Chondrocyte (in vitro differentiated cells): Measurements from ENCODE around the gene SET. TPM values are rescaled to one million over a fixed set of nuclear protein-coding genes. Genes with fewer than 3 reads are reported as not detected.

Source experiments
- DNase-seq: peaks from one replicate; pipeline ENCODE4 v3.0.0; 2021; ENCODE audit warnings: mixed read lengths, low spot score
- H3K27ac Mint-ChIP-seq: one replicate; pipeline ENCODE4 v1.8.0; 2021; ENCODE audit warnings: mild to moderate bottlenecking, moderate library complexity, mixed read lengths; ENCODE audit not compliant: unreplicated experiment
- H3K27me3 Mint-ChIP-seq: 2 replicates; pipeline ENCODE4 v1.8.0; 2021; ENCODE audit warnings: low read depth, mixed read lengths
- H3K36me3 Mint-ChIP-seq: 2 replicates; pipeline ENCODE4 v1.8.0; 2021; ENCODE audit warnings: low read depth, mixed read lengths
- H3K4me1 Mint-ChIP-seq: 2 replicates; pipeline ENCODE4 v1.8.0; 2021; ENCODE audit warnings: low read depth, mild to moderate bottlenecking, mixed read lengths
- H3K4me3 Mint-ChIP-seq: one replicate; pipeline ENCODE4 v1.8.0; 2021; ENCODE audit warnings: mild to moderate bottlenecking, moderate library complexity, mixed read lengths; ENCODE audit not compliant: unreplicated experiment
- H3K9me3 Mint-ChIP-seq: 2 replicates; pipeline ENCODE4 v1.8.0; 2021; ENCODE audit warnings: low read depth, mixed read lengths
- total RNA-seq: library from RNA; stranded (reverse); gene quantifications from 3 replicates; pipeline ENCODE4 v1.2.1, GENCODE V29; 2021
- TF ChIP-seq, protein P1 (sequence below): fragments of 200-600 bp; sonication (generic); IDR thresholded peaks from 2 replicates; pipeline ENCODE4 v1.5.0; 2021; ENCODE audit warnings: antibody characterized with exemption, mild to moderate bottlenecking, moderate library complexity

The SET gene
- total RNA-seq, 1 donor from 2014 or later = 235 TPM

- H3K9me3 Mint-ChIP-seq = no peaks in the 10 kb centered on the region
- TF ChIP-seq, protein P1, sequence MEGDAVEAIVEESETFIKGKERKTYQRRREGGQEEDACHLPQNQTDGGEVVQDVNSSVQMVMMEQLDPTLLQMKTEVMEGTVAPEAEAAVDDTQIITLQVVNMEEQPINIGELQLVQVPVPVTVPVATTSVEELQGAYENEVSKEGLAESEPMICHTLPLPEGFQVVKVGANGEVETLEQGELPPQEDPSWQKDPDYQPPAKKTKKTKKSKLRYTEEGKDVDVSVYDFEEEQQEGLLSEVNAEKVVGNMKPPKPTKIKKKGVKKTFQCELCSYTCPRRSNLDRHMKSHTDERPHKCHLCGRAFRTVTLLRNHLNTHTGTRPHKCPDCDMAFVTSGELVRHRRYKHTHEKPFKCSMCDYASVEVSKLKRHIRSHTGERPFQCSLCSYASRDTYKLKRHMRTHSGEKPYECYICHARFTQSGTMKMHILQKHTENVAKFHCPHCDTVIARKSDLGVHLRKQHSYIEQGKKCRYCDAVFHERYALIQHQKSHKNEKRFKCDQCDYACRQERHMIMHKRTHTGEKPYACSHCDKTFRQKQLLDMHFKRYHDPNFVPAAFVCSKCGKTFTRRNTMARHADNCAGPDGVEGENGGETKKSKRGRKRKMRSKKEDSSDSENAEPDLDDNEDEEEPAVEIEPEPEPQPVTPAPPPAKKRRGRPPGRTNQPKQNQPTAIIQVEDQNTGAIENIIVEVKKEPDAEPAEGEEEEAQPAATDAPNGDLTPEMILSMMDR = no peak
- H3K4me1 Mint-ChIP-seq = peaks cover 9% of the 10 kb centered on the region
- DNase-seq = peak; percentile 85
- H3K4me3 Mint-ChIP-seq = no peak overlapping the region
- H3K27ac Mint-ChIP-seq = no peak overlapping the region
- H3K36me3 Mint-ChIP-seq = no peaks in the 10 kb centered on the region
- no peaks in the 10 kb centered on the region for H3K27me3 Mint-ChIP-seq
Observed at GRCh38 chr9:128705051-128705965, 16.3 kb downstream of the SET start.

DNA sequence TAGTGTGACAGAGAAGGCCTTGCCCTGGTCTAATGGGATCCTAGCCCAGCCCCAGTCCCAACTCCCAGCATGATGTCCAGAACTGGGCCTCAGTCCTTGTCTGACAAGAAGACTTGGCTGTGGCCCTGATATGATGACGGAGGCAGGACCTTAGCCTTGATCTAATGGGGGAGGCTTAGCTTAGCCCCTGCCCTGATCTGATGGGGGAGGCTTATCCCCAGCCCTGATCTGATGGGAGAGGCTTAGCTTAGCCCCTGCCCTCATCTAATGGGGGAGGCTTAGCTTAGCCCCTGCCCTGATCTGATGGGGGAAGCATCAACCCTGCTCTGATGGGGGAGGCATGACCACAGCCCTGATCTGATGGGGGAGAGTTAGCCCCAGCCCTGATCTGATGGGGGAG, 17.0 kb downstream of the SET start:
- no peaks in the 10 kb centered on the region for H3K36me3 Mint-ChIP-seq
- peaks cover 9% of the 10 kb centered on the region for H3K4me1 Mint-ChIP-seq
- H3K4me3 Mint-ChIP-seq = no peak overlapping the region
- no peaks in the 10 kb centered on the region for H3K27me3 Mint-ChIP-seq
- TF ChIP-seq, protein P1 = no peak
- H3K27ac Mint-ChIP-seq = no peak overlapping the region
- peak; percentile 36 for DNase-seq
- no peaks in the 10 kb centered on the region for H3K9me3 Mint-ChIP-seq

- H3K4me3 Mint-ChIP-seq = no peak overlapping the region
- H3K27ac Mint-ChIP-seq = no peak overlapping the region
- peak; percentile 84 for DNase-seq
- H3K4me1 Mint-ChIP-seq = peaks cover 9% of the 10 kb centered on the region
- no peaks in the 10 kb centered on the region for H3K27me3 Mint-ChIP-seq
- no peaks in the 10 kb centered on the region for H3K36me3 Mint-ChIP-seq
- TF ChIP-seq, protein P1 = no peak
- no peaks in the 10 kb centered on the region for H3K9me3 Mint-ChIP-seq
Observed at GRCh38 chr9:128706671-128707381, 17.8 kb downstream of the SET start.

- Mint-ChIP-seq H3K27ac (no peak overlapping the region), H3K27me3 (no peaks in the 10 kb centered on the region)
- TF ChIP-seq, protein P1 = no peak
Observed at GRCh38 chr9:128707446-128707845, 18.4 kb downstream of the SET start.

More at GRCh38 chr9:128707446-128707845, 18.4 kb downstream of the SET start:
- no peaks in the 10 kb centered on the region for H3K36me3 Mint-ChIP-seq
- no peak for DNase-seq
- no peaks in the 10 kb centered on the region for H3K9me3 Mint-ChIP-seq
- H3K4me1 Mint-ChIP-seq = peaks cover 6% of the 10 kb centered on the region
- no peak overlapping the region for H3K4me3 Mint-ChIP-seq
